ENCODE data around the gene MBTPS1.

DNA sequence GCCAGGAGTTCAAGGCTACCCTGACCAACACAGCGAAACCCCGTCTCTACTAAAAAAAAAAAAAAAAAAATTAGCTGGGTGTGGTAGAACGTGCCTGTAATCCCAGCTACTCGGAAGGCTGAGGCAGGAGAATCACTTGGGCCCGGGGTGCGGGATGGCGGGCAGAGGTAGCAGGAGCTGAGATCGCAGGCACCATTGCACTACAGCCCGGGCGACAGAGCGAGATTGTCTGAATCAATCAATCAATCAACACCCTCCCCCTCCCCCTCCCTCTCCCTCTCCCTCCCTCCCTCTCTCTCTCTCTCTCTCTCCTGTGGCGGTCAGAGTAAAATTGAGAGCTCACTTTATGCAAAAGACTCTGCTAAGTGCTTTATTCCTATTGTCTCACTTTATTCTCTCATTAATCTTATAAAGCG is 27.1 kb upstream of the MBTPS1 start:
- TF ChIP-seq, protein P1, sequence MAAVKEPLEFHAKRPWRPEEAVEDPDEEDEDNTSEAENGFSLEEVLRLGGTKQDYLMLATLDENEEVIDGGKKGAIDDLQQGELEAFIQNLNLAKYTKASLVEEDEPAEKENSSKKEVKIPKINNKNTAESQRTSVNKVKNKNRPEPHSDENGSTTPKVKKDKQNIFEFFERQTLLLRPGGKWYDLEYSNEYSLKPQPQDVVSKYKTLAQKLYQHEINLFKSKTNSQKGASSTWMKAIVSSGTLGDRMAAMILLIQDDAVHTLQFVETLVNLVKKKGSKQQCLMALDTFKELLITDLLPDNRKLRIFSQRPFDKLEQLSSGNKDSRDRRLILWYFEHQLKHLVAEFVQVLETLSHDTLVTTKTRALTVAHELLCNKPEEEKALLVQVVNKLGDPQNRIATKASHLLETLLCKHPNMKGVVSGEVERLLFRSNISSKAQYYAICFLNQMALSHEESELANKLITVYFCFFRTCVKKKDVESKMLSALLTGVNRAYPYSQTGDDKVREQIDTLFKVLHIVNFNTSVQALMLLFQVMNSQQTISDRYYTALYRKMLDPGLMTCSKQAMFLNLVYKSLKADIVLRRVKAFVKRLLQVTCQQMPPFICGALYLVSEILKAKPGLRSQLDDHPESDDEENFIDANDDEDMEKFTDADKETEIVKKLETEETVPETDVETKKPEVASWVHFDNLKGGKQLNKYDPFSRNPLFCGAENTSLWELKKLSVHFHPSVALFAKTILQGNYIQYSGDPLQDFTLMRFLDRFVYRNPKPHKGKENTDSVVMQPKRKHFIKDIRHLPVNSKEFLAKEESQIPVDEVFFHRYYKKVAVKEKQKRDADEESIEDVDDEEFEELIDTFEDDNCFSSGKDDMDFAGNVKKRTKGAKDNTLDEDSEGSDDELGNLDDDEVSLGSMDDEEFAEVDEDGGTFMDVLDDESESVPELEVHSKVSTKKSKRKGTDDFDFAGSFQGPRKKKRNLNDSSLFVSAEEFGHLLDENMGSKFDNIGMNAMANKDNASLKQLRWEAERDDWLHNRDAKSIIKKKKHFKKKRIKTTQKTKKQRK (IDR thresholded peaks at IDR 0.05; ENCODE audit: borderline replicate concordance, low read depth, low read length), result no peak
- TF ChIP-seq POLR2A (conservative IDR thresholded peaks at IDR 0.05), result no peak
- TF ChIP-seq TARDBP (IDR thresholded peaks at IDR 0.05), result no peak
- TF ChIP-seq, protein P2, sequence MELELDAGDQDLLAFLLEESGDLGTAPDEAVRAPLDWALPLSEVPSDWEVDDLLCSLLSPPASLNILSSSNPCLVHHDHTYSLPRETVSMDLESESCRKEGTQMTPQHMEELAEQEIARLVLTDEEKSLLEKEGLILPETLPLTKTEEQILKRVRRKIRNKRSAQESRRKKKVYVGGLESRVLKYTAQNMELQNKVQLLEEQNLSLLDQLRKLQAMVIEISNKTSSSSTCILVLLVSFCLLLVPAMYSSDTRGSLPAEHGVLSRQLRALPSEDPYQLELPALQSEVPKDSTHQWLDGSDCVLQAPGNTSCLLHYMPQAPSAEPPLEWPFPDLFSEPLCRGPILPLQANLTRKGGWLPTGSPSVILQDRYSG (tag; conservative IDR thresholded peaks at IDR 0.05; ENCODE audit: low read depth), result no peak
- TF ChIP-seq, protein P3, sequence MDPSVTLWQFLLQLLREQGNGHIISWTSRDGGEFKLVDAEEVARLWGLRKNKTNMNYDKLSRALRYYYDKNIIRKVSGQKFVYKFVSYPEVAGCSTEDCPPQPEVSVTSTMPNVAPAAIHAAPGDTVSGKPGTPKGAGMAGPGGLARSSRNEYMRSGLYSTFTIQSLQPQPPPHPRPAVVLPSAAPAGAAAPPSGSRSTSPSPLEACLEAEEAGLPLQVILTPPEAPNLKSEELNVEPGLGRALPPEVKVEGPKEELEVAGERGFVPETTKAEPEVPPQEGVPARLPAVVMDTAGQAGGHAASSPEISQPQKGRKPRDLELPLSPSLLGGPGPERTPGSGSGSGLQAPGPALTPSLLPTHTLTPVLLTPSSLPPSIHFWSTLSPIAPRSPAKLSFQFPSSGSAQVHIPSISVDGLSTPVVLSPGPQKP (CRISPR knock-in tag; IDR thresholded peaks at IDR 0.05), result no peak
- no peak for TF ChIP-seq MCM5 (IDR thresholded peaks at IDR 0.05; ENCODE audit: low read depth)
- no peak for TF ChIP-seq SMAD4 (CRISPR knock-in tag; conservative IDR thresholded peaks at IDR 0.05)
- TF ChIP-seq, protein P4, sequence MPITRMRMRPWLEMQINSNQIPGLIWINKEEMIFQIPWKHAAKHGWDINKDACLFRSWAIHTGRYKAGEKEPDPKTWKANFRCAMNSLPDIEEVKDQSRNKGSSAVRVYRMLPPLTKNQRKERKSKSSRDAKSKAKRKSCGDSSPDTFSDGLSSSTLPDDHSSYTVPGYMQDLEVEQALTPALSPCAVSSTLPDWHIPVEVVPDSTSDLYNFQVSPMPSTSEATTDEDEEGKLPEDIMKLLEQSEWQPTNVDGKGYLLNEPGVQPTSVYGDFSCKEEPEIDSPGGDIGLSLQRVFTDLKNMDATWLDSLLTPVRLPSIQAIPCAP (CRISPR knock-in tag; IDR thresholded peaks at IDR 0.05; ENCODE audit: borderline replicate concordance), result no peak
- TF ChIP-seq MAFG (tag; conservative IDR thresholded peaks at IDR 0.05), result no peak
- no peak for TF ChIP-seq SIN3A (IDR thresholded peaks at IDR 0.05; ENCODE audit: borderline replicate concordance in 2 of 2, control insufficient read depth in 1 of 2, low read depth in 2 of 2, low read length in 2 of 2)
- TF ChIP-seq SREBF2 (CRISPR knock-in tag; IDR thresholded peaks at IDR 0.05), result no peak
- no peak for TF ChIP-seq ETV6 (IDR thresholded peaks at IDR 0.05; ENCODE audit: borderline replicate concordance in 1 of 2, low read depth in 2 of 2, low read length in 1 of 2)
- no peak for TF ChIP-seq ETV6 (CRISPR knock-in tag; IDR thresholded peaks at IDR 0.05; ENCODE audit: borderline replicate concordance)
- TF ChIP-seq TRIM24 (IDR thresholded peaks at IDR 0.05), result no peak
- TF ChIP-seq, protein P5, sequence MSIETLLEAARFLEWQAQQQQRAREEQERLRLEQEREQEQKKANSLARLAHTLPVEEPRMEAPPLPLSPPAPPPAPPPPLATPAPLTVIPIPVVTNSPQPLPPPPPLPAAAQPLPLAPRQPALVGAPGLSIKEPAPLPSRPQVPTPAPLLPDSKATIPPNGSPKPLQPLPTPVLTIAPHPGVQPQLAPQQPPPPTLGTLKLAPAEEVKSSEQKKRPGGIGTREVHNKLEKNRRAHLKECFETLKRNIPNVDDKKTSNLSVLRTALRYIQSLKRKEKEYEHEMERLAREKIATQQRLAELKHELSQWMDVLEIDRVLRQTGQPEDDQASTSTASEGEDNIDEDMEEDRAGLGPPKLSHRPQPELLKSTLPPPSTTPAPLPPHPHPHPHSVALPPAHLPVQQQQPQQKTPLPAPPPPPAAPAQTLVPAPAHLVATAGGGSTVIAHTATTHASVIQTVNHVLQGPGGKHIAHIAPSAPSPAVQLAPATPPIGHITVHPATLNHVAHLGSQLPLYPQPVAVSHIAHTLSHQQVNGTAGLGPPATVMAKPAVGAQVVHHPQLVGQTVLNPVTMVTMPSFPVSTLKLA (conservative IDR thresholded peaks at IDR 0.05), result no peak
